Inflammatory macrophage treated with lipopolysaccharide for 4 hours (primary cell): ENCODE results near the gene CXorf66.
"Not testable (repeated sequence)": the region's sequence is repeated elsewhere in the genome, so short reads cannot be mapped to it uniquely, and the experiment has no call there.

ENCODE experiments used
- DNase-seq: peaks from one replicate; pipeline ENCODE4 v3.0.0-alpha.2; 2020

CXorf66 gene

GRCh38 chrX:139924696-139925095 is 40.6 kb downstream of the CXorf66 start:
- no peak for DNase-seq

DNA sequence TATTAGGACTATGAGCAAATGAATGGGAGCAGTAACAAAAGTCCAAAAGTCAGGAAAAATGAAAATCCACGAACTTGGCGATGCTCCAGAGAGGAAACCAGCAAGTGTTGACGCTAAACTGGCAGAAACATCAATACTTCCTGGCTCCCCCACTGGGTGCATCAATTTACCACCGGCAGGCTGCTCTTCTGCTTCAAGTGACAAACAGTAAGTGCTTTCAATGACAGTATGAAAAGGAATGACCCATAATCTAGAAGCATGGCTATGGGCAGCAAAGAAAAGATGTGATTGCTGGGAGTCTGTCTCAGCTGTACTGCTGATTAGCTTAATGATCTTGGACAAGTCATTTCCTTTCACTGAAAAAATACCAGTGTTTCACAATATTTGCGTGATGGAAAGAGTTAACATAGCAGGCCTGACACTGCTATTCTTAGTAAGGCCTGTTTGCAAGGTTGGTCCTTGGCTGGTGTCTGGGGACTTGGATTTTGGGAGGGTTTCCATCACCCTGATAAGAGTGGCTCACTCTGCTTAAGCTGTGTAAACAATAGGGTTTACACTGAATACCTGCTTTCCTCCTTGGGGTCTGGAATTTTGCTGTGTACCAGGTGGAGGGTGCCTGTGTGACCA is 41.1 kb downstream of the CXorf66 start:
- DNase-seq, result peak; percentile 37

GRCh38 chrX:139921142-139921541 is 44.2 kb downstream of the CXorf66 start:
- DNase-seq, result not testable (repeated sequence)

DNA sequence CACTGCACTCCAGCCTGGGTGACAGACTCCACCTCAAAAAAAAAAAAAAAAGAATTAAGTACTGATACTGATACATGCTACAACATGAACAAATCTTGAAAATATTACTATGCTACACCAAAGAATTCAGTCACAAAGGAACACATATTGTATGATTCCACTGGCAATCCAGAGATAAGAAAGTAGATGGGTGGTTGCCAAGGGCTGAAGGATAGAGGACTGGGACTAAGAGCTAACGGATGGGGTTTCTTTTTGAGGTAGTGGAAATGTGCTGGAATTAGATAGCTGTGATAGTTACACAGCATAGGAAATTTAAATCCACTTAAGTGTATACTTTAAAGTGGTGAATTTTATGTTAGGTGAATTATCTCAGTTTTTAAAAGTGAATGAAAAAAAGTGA is 45.0 kb downstream of the CXorf66 start:
- no peak for DNase-seq

GRCh38 chrX:139914421-139914820 is 50.9 kb downstream of the CXorf66 start:
- DNase-seq, result no peak

DNA sequence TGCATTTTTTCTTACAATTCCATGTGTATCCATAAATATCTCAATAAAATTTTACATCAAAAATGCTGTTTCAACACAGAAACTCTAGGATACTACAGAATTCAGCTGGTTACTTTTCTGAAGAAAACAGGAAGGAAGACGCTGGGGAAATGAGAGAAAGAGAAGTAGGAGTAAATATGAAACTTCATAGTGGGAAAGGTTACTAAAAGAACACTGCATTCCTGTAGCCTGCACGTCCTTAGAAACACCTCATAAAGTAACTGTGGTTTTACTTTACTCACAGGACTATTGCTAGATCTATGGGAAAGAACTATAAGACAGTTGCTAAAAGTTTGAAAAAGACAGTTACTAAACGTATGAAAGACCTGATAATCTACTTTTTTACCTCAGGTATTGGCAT is 55.6 kb downstream of the CXorf66 start:
- DNase-seq, result peak; percentile 62

- DNase-seq, result no peak
These were observed 58.2 kb downstream of the CXorf66 start for GRCh38 chrX:139907078-139907477.

DNA sequence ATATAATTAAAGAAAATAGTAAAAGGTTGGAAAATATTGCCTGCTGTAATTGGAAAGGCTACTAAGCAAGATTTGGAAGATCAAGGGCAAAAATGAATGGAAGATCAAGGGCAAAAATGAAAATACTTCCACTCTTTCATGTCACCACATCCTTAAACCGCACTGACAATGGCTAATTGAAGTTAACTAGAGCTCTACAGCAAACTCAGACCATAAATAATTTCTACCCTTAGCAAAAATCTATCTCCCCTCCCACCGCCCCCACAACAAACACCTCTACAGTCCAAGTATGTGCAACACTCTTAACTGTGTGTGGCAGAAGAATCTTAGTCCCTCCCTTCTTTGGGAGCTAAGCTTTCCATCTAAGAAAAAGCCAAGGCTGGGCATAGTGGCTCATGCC is 59.6 kb downstream of the CXorf66 start:
- no peak for DNase-seq
